ENCODE data around the gene KRTAP4-16.
"Not testable (repeated sequence)": the region's sequence is repeated elsewhere in the genome, so short reads cannot be mapped to it uniquely, and the experiment has no call there.

KRTAP4-16 gene

DNA sequence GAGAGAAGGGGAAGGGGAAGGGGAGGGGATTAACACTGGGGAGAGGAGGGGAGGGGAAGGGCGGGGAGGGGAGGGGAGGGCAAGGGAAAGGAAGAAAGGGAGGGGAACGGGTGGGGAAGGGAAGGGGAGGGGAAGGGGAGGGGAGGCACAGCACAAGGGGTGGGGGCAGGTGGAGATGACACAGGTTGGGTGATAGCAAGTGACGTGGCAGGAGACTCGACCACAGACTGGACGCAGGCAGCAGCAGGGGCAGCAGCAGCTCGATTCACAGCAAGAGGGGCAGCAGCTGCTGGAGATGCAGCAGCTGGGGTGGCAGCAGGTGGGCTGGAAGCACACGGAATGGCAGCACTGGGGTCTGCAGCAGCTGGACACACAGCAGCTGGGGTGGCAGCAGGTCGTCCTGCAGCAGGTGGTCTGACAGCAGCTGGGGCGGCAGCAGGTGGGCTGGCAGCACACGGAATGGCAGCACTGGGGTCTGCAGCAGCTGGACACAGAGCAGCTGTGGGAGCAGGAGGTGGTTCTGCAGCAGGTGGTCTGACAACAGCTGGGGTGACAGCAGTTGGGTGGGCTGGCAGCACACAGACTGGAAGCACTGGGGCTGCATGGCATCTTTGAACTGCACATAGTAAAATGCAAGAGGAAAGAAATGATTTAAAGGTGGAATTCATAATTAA lies at the start of gene KRTAP4-16:
Gene KRTAP4-16 (minus strand): TSS at position 624 of the 674 bp plus-strand sequence. CDS start 0 bp downstream, at position 624.
- no peak for DNase-seq

GRCh38 chr17:41151525-41151924 lies 49.5 kb upstream of the KRTAP4-16 start:
- DNase-seq: no peak

DNA sequence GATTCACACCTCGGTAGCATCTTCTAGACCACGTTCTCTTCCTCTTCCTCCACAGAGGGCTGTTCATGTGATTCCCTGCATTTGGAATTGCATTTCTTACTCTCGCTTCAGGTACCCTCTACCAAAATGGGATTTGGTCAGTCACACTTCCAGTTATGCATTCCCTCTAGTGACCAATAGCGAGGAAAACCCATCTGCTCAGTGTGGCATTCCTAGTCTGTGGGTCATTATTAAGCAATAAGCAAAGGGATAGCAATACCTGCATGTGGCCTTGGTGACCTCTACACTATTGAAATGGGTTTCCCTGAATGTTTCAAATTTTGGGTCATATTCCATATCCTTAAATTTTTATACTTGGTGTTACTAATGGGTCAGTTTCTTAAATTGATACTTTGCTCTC lies 48.0 kb upstream of the KRTAP4-16 start:
- DNase-seq: no peak

GRCh38 chr17:41149652-41149985 lies 47.6 kb upstream of the KRTAP4-16 start, which contains the start of gene KRTAP4-5:
Gene KRTAP4-5 (minus strand): TSS chr17:41149825. CDS start chr17:41149767, 58 bp downstream.
- no peak for DNase-seq

DNA sequence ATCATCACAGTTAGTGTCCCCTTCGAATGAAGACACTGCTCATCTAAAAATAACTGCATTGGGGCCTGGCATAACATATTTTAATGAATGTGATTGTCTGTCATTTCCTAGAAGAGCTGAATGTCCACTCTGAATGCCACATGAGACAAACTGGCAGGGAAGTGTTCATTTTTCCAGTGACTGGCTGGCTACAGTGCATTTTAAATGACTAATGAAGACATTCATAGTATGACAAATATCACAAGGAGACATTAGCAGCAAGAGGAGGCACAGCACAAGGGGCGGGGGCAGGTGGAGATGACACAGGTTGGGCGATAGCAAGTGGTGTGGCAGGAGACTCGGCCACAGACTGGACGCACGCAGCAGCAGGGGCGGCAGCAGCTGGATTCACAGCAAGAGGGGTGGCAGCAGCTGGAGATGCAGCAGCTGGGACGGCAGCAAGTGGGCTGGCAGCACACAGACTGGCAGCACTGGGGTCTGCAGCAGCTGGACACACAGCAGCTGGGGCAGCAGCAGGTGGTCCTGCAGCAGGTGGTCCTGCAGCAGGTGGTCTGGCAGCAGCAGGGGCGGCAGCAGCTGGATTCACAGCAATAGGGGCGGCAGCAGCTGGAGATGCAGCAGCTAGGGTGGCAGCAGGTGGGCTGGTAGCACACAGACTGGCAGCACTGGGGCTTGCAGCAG lies 47.1 kb upstream of the KRTAP4-16 start:
- not testable (repeated sequence) for DNase-seq

GRCh38 chr17:41147531-41148204 lies 45.7 kb upstream of the KRTAP4-16 start:
- no peak for DNase-seq

GRCh38 chr17:41145261-41145660 lies 43.3 kb upstream of the KRTAP4-16 start:
- no peak for DNase-seq

DNA sequence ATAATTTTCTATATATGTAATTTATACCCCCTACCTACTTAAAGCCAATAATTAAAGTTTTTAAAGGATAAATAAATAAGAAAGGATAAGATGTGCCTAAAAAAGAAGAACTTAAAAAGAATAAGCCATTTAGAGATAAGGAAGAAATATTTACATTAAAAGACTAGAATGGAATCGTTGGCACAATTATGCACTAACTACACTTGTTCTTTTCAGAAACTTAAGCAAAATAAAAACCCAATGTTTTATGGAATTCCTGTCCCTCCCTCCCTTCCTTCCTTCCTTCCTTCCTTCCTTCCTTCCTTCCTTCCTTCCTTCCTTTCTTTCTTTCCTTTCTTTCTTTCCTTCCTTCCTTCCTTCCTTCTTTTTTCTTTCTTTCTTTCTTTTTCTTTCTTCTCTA lies 42.8 kb upstream of the KRTAP4-16 start:
- no peak for DNase-seq

GRCh38 chr17:41141361-41141760 lies 39.4 kb upstream of the KRTAP4-16 start:
- DNase-seq: no peak

- DNase-seq: no peak
Observed at GRCh38 chr17:41140360-41141131, 38.5 kb upstream of the KRTAP4-16 start, which contains the start of gene KRTAP4-6. Gene KRTAP4-6 (minus strand): TSS chr17:41140544. CDS start chr17:41140487, 57 bp downstream.

DNA sequence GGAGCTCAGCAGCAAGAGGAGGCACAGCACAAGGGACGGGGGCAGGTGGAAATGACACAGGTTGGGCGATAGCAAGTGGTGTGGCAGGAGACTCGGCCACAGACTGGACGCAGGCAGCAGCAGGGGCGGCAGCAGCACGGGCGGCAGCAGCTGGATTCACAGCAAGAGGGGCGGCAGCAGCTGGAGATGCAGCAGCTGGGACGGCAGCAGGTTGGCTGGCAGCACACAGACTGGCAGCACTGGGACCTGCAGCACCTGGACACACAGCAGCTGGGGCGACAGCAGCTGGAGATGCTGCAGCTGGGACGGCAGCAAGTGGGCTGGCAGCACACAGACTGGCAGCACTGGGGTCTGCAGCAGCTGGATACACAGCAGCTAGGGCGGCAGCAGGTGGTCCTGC lies 37.9 kb upstream of the KRTAP4-16 start:
- not testable (repeated sequence) for DNase-seq

DNA sequence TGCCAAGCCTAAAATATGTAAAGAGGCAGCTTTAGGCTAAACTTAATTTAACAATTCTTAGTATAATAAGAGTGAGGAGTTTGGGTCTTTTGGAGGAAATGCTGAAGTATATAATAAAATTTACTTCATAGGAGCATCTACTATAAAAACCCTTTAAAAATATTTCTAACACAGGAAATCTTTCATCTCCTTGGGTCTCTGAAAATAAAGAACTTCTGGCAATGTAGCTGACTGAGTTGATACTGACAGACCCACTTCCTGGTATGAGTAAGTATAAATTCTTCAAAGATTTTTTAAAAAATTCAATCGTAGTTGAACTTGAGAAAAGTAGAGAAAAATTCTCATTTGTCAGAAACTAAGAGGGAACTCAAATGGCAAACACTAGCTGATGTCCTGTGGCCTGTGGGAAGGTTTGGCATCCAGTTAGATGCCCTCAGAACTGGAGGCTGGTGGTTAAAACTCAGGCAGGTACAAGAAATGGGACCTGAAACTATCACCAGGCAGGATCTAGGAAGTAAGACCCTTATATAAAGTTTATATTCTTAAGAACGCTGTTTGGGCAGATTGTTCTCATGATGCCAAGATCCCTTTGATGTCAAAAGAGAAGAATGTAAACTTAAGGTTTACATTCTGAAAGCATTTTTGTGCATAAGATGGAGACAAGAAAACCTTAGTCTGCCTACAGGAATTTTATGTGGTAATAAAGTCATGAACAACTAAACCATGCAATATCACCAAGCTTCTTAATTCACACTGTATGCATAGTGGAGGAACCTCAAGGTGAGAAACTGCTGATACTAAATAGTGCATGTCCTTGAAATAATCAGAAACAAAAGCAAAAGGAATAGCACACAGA lies 32.1 kb upstream of the KRTAP4-16 start:
- no peak for DNase-seq

GRCh38 chr17:41131979-41132378 lies 30.0 kb upstream of the KRTAP4-16 start:
- DNase-seq: no peak

DNA sequence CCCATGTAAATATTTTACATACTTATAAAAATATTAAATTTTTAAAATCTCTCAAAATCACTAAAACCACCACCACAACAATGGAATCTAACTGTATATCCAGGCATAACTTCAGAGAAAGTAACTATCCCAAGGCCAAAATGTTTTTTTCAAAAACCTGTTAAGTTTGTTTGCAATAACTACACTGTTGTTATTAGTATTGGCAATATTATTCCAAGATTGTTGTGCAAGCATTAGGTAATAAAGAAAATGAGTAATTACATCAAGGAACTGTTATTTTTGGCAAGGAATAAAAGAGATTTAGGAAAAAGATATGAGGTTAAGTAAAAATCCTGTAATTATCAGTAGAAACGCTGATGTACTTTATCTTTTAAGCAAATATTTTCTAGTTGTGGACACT lies 25.4 kb upstream of the KRTAP4-16 start:
- no peak for DNase-seq

DNA sequence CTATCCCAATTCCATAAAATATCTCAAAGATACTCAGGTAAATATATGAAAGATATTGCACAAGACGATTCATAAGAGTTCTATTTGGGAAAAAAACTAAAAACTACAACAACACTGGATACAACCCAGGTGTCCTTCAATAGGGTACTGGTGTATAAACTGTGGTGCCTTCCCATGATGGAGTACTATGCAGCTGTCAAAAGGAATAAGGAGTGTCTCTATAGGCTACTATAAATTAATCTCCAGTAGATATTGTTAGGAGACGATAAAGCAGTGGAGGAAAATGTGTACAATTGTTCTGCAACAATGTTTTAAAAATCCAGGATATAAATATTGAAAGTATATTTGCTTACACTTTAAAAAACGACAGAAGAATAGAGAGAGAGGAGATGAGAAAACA lies 24.4 kb upstream of the KRTAP4-16 start:
- no peak for DNase-seq

DNA sequence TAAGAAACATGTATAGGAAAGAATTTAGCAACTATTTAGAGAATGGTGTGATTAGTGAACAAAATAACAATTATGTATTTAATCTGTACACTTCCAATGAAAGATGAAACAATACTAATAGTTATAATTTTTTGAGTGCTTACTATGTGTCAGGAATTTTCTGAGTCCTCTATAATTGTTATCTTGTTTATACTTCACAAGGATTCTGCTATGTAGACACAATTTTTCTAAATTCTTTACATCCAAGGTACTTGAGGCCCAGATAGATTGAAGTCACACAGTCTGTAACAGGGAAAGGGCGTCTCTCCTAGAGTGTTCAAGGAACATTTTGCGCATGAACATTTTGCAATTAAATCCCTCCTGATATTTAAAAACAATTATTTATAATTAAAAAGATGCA lies 23.1 kb upstream of the KRTAP4-16 start:
- DNase-seq: no peak

DNA sequence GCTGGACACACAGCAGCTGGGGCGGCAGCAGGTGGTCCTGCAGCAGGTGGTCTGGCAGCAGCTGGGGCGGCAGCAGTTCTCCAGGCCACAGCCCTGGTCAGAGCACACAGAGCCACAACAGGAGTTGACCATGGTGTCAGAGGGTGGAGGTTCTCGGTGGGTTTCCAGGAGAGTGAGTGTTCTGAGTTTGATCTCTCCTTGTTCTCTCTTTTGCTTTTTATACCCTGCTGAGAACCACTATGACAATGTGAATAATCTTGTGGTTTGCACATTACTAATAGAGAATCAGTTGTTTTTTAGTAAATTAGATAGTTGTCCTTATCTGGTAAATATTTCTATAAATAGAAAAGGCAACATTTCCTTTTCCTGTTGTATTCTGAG lies 22.0 kb upstream of the KRTAP4-16 start, which contains the start of gene KRTAP4-12:
Gene KRTAP4-12 (minus strand): TSS at position 192 of the 381 bp plus-strand sequence. CDS start 60 bp downstream, at position 132.
- not testable (repeated sequence) for DNase-seq

GRCh38 chr17:41123292-41123990 lies 21.4 kb upstream of the KRTAP4-16 start:
- DNase-seq: not testable (repeated sequence)

DNA sequence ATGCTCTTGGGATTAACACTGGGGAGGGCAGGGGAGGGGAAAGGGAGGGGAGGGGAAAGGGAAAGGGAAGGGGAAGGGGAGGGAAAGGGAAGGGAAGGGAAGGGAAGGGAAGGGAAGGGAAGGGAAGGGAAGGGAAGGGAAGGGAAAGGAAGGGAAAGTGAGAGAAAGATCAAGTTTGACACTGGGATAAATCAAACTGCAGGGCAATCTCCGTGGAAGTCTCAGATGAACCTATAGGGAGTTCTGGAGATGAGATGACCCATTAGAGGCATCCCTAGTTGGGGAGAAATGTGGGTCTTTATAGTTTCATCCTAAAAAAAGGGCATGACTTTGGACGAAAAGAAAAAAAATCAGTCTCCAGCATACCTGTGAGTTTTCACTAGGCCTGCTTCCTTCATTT lies 19.7 kb upstream of the KRTAP4-16 start:
- DNase-seq: no peak

DNA sequence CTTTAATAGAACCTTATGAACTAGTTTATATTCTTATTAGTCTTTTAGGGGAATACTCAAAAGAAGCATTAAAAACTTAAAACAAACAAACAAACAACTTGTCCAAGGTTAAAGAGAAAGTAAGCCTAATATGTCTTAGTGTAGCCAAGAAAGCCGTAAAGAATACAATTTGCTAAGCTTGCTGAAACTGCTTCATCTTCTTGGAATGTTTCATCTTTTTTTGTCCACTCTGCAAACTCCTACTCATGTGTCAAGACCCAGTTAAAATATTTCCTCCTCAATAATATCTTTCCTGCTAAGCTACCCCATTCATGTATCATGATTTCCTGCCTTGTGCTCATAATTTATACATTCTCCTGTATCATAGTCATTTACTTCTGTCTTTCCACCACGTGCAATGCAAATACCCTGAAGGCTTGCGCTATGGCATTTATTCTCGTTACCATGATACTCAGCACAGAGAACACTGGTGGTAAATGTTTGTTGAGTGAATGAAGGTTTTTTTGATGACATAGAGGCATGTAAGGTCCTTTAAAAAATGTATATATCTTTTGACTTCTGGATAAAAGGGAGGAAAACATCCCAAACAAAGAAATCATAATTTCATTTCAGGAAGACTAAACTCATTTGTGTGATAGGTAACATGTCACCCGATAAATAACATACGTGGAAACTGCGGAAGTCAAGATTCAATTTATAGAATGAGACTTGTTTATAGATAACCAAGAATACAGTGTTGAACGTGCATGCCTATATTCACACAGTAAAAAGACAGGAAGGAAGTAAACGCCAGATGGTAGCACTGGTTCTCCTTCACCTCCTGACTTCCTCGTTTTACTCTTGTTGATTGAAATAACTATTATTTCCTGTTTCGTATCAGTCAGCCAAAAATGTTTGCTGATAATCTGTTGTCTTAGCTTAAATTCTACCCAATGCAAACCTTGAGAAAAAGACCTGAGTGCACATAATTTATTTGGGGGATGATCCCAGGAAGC lies 18.0 kb upstream of the KRTAP4-16 start:
- DNase-seq: not testable (repeated sequence)

All from NCI-H1105 treated with DMSO at 0.1 percent for 48 hours (cell line).